Thymus (tissue), 11 donors: ENCODE data around the gene LHX5. TPM values are rescaled to one million over a fixed set of nuclear protein-coding genes. Genes with fewer than 3 reads are reported as not detected.

Source experiments
- DNase-seq, 9 donors: peaks; one replicate each; pipeline ENCODE4 v3.0.0-alpha.2; 2013; ENCODE audit warnings: low spot score in 9 of 9, low read depth in 6 of 9, missing footprints in 1 of 9
- H3K27ac ChIP-seq, 2 donors: one replicate each; pipeline ENCODE4 v1.5.1; 2013; ENCODE audit warnings: control low read depth in 1 of 2, low read depth in 1 of 2, low read length in 1 of 2, mild to moderate bottlenecking in 1 of 2, moderate library complexity in 1 of 2
- H3K27me3 ChIP-seq, 2 donors: one replicate each; pipeline ENCODE4 v1.5.1; 2013; ENCODE audit warnings: low read length in 1 of 2; ENCODE audit not compliant: control insufficient read depth in 2 of 2, insufficient read depth in 1 of 2
- H3K36me3 ChIP-seq, 2 donors: one replicate each; pipeline ENCODE4 v1.5.1; 2013; ENCODE audit warnings: low read length in 1 of 2, mild to moderate bottlenecking in 1 of 2, moderate library complexity in 1 of 2; ENCODE audit not compliant: control insufficient read depth in 2 of 2, insufficient read depth in 2 of 2
- H3K4me1 ChIP-seq, 2 donors: one replicate each; pipeline ENCODE4 v1.5.1; 2013; ENCODE audit warnings: low read length in 2 of 2; ENCODE audit not compliant: control insufficient read depth in 2 of 2, insufficient read depth in 2 of 2
- H3K4me3 ChIP-seq, 2 donors: one replicate each; pipeline ENCODE4 v1.5.1; 2013; ENCODE audit warnings: low read length in 2 of 2, control low read depth in 1 of 2, mild to moderate bottlenecking in 1 of 2
- H3K9me3 ChIP-seq, 2 donors: one replicate each; pipeline ENCODE4 v1.5.1; 2013; ENCODE audit warnings: low read length in 1 of 2, mild to moderate bottlenecking in 1 of 2; ENCODE audit not compliant: control insufficient read depth in 2 of 2, insufficient read depth in 1 of 2
- WGBS: extraction: QIAGEN DNeasy Blood & Tissue Kit; methylation state at CpG from one replicate; pipeline ENCODE4 v1.1.7; 2013; 5-methylcytosine and 5-hydroxymethylcytosine counted together
- polyA plus RNA-seq: library from polyadenylated mRNA; stranded (reverse); fragments of 200-250 nt; gene quantifications from one replicate; pipeline ENCODE4 v1.2.3, GENCODE V29; 2013
- total RNA-seq: library from RNA; stranded (reverse); fragments of 120-200 nt; gene quantifications from one replicate; pipeline ENCODE4 v1.2.4, GENCODE V29; 2013
- donor health status: healthy.

LHX5 gene
- total and polyA plus RNA-seq, 2 donors, result under 0.01 to 0.05 TPM

- WGBS, result 98% methylated on average over 2 of the region's 2 CpGs
- Histone ChIP-seq H3K4me3 (no peak overlapping the region), H3K4me1 (no peaks in the 10 kb centered on the region), H3K9me3 (peaks cover 0 to 4% of the 10 kb centered on the region in 2 donors), H3K27me3 (peaks cover 0 to 7% of the 10 kb centered on the region in 2 donors), H3K27ac (no peak overlapping the region), H3K36me3 (no peaks in the 10 kb centered on the region)
- no peak for DNase-seq
These were observed 19.2 kb downstream of the LHX5 start for GRCh38 chr12:113452458-113452857.

DNA sequence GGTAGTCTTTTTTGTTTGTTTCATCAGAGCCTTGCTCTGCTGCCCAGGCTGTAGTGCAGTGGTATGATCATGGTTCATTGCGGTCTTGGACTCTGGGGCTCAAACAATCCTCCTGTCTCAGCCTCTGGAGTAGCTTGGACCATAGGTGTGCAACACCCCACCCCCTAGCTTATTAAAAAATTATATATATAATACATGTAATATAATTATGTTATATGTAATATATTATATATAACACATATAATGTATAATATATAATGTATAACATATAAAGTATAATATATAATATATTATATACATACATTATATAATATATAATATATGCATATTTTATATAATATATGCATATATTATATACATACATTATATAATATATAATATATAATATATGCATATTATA, 21.8 kb downstream of the LHX5 start:
- Histone ChIP-seq H3K27ac (no peak overlapping the region), H3K27me3 (peaks cover 0 to 4% of the 10 kb centered on the region in 2 donors), H3K4me1 (no peaks in the 10 kb centered on the region), H3K36me3 (no peaks in the 10 kb centered on the region), H3K4me3 (no peak overlapping the region), H3K9me3 (peaks cover 0 to 4% of the 10 kb centered on the region in 2 donors)
- WGBS, result 94% methylated on average over 1 of the region's 1 CpG
- no peak for DNase-seq

DNA sequence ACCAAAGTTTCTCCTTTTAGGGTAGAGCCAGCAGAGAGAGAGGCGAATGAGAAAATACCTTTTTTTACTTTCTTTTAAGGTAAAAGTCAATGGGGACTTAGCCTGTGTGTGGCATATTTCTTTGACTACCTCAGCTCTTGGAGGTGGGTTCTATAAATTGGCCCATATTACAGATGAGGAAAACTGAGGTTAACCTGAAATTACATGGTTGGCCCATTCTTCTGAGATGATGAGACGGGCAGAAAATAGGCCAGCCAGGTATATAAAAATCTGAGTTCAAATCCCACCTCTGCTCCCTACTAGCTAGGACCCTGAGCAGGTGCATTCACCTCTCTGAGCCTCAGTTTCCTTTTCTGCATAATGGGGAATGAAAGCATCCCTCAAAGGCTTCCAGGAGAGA, 22.4 kb downstream of the LHX5 start:
- Histone ChIP-seq H3K9me3 (peaks cover 0 to 4% of the 10 kb centered on the region in 2 donors), H3K36me3 (no peaks in the 10 kb centered on the region), H3K4me3 (no peak overlapping the region), H3K27me3 (peaks cover 0 to 4% of the 10 kb centered on the region in 2 donors), H3K27ac (no peak overlapping the region), H3K4me1 (no peaks in the 10 kb centered on the region)
- no peak for DNase-seq
- WGBS, result 97% methylated on average over 2 of the region's 2 CpGs

DNA sequence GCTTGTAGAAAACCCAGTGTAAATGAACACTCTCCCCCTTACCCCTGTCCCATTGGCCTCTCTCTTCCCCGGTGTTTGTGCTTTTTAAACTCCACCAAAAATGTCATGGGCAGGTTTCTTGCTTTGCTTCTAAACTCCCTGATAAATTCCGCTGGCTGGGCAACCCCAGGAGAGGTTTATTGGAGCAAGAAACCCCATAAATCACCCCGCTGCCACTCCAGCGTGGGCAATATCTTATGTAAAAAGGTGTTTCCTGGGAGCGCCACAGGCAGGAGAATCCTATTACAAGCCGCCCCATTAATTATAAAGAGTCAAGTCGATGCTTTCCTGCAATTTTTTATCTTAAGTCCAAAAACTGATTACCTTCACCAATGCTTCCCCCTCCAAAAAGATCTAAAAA, 22.8 kb downstream of the LHX5 start:
- DNase-seq, result no peak
- Histone ChIP-seq H3K4me3 (no peak overlapping the region), H3K4me1 (no peaks in the 10 kb centered on the region), H3K27ac (no peak overlapping the region), H3K36me3 (no peaks in the 10 kb centered on the region), H3K27me3 (peaks cover 0 to 2% of the 10 kb centered on the region in 2 donors), H3K9me3 (peaks cover 0 to 4% of the 10 kb centered on the region in 2 donors)
- 34% methylated on average over 7 of the region's 7 CpGs for WGBS

- WGBS, result 87% methylated on average over 6 of the region's 6 CpGs
- Histone ChIP-seq H3K9me3 (peaks cover 0 to 4% of the 10 kb centered on the region in 2 donors), H3K36me3 (no peaks in the 10 kb centered on the region), H3K4me1 (no peaks in the 10 kb centered on the region), H3K27ac (no peak overlapping the region), H3K27me3 (peaks cover 0 to 8% of the 10 kb centered on the region in 2 donors), H3K4me3 (no peak overlapping the region)
- DNase-seq, result no peak
These were observed 26.0 kb downstream of the LHX5 start for GRCh38 chr12:113445544-113446171.

DNA sequence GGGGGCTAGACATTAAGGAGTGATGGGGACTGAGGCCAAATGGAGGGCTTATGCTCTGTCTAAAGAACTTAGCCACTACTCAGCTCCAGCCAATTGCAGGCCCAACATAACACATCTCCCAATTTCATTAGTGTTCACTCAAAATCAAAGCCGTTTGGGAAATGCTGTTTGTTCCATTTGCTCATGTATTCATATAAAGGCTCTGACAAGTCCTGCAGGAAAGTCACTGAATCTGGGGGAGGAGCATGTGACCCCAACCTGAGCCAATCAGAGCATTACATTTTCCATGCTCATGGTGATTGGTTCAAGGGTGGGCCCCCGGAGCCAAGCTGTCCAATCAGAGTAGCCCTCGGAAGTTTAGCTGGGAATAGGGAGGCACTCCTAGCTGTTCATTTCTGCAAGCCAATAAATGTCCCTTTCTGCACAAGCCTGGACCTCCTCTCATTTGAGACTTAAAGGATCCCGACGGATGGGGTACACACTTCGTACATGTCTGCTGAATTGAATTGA, 28.6 kb downstream of the LHX5 start:
- no peak for DNase-seq
- Histone ChIP-seq H3K27ac (no peak overlapping the region), H3K36me3 (no peaks in the 10 kb centered on the region), H3K9me3 (no peaks in the 10 kb centered on the region), H3K27me3 (peaks cover 0 to 12% of the 10 kb centered on the region in 2 donors), H3K4me3 (no peak overlapping the region), H3K4me1 (no peaks in the 10 kb centered on the region)
- 95% methylated on average over 6 of the region's 6 CpGs for WGBS

DNA sequence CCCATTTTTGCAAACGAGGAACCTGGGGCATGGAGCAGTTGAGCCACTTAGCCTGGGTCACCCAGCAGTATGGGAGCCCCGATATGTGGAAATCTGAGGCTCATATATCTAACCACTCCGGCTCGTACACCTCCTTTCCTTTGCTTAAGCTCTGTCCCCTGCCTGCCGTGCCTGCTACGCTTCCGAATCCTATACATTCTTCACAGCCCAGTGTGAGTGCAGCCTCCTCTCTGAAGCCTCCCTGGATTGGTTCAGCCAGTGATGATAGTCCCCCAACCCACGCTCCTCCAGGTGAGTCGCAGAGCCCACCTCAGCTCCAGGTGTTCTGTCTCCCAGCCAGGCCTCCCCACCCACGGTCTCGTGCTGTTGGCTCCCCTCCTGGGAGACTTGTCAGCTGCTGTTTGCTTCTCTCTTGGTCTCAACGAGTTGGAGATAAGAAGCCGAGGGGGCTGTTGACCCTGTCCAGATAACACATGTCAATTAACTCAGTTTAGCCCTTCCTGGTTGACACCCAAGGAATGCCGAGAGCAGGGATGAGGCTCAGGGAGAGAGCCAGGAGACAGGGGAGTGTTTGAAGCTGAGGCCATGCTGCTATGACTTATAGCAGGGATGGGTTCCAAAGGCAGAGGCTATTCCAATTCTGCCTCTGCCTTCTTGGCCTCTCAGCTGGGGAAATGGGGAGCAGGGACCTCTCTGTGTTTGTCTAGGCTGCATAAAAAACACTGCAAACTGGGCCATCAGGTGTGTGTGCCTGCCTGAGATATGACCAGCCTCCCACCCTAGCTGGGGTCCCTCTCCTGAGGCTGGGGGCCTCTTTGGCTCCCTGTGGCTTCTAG, 30.5 kb downstream of the LHX5 start:
- Histone ChIP-seq H3K36me3 (no peaks in the 10 kb centered on the region), H3K4me1 (no peaks in the 10 kb centered on the region), H3K9me3 (no peaks in the 10 kb centered on the region), H3K4me3 (no peak overlapping the region), H3K27me3 (peaks cover 0 to 12% of the 10 kb centered on the region in 2 donors), H3K27ac (no peak overlapping the region)
- no peak for DNase-seq
- 84% methylated on average over 14 of the region's 14 CpGs for WGBS

DNA sequence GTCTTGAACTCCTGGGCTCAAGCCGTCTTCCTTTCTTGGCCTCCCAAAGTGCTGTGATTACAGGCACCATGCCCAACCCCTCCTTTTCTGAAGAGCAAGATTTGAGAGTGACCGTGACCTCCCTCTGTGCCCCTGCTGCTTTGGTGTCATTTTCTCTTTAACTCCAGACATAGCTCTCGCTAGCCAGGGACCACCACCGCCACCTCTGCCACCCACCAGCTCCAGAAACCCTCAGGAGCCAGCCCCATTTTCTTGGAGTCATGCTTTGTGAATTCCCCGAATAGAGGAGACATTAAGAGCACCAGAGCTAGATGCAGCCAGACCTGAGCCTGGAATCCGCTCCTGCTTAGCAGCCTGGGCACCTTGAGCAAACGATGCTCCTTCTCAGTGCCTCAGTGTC, 31.3 kb downstream of the LHX5 start:
- Histone ChIP-seq H3K27ac (no peak overlapping the region), H3K9me3 (no peaks in the 10 kb centered on the region), H3K4me1 (no peaks in the 10 kb centered on the region), H3K27me3 (peaks cover 0 to 11% of the 10 kb centered on the region in 2 donors), H3K4me3 (no peak overlapping the region), H3K36me3 (no peaks in the 10 kb centered on the region)
- DNase-seq, result no peak
- 89% methylated on average over 7 of the region's 7 CpGs for WGBS

DNA sequence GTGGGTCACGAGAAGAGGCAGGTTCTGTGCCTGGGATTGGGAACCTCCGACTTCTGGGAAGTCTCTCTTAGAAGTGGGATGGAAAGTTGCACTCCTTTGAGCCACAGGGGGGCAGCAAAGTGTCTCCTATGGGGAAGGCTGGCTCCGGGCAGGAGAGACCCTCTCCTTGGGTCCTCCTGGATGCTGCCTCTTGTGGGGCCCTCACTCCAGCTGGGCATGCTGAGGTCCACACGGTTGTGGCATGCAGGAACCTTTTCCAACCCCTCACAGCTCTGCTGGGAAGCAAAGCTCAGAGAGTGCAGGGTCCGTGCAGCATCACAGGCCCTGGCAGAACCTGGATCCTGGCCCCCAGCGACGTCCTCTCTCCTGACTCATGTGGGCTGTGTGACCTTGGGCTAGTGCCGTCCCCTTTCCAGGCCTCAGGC, 32.1 kb downstream of the LHX5 start:
- Histone ChIP-seq H3K4me1 (no peaks in the 10 kb centered on the region), H3K9me3 (no peaks in the 10 kb centered on the region), H3K27me3 (peaks cover 0 to 11% of the 10 kb centered on the region in 2 donors), H3K36me3 (no peaks in the 10 kb centered on the region), H3K27ac (no peak overlapping the region), H3K4me3 (no peak overlapping the region)
- DNase-seq, result peak in 1 of 9 donors; percentile 10
- 46% methylated on average over 8 of the region's 8 CpGs for WGBS
